ENCODE data around the gene TUT7. TPM values are rescaled to one million over a fixed set of nuclear protein-coding genes. Genes with fewer than 3 reads are reported as not detected.

The TUT7 gene
- total RNA-seq, 1 experiment from 2014 or later: 12.5 TPM

DNA sequence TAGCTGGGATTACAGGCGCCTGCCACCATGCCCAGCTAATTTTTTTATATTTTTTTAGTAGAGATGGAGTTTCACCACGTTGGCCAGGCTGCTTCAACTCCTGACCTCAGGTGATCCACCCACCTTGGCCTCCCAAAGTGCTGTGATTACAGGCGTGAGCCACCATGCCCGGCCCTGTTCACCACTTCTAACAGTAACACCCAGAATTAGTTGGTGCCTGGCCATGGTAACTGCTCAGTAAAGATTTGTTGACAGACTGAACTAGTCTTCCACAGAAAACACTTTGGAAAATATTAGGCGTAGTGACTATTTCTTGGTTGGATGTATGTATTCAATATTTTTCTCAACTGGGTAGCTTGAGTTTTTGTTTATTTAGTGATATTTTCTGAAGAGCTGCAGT, 24.0 kb downstream of the TUT7 start:
- in situ Hi-C loops (cut with HindIII; ENCODE audit: low pct_unique_long_range_greater_than_20kb, low sequenced_read_pairs) (no loop called here), intact Hi-C loops (cut with micrococcal nuclease; ENCODE audit: unreplicated experiment) (no loop called here)
- TF ChIP-seq, protein P1, sequence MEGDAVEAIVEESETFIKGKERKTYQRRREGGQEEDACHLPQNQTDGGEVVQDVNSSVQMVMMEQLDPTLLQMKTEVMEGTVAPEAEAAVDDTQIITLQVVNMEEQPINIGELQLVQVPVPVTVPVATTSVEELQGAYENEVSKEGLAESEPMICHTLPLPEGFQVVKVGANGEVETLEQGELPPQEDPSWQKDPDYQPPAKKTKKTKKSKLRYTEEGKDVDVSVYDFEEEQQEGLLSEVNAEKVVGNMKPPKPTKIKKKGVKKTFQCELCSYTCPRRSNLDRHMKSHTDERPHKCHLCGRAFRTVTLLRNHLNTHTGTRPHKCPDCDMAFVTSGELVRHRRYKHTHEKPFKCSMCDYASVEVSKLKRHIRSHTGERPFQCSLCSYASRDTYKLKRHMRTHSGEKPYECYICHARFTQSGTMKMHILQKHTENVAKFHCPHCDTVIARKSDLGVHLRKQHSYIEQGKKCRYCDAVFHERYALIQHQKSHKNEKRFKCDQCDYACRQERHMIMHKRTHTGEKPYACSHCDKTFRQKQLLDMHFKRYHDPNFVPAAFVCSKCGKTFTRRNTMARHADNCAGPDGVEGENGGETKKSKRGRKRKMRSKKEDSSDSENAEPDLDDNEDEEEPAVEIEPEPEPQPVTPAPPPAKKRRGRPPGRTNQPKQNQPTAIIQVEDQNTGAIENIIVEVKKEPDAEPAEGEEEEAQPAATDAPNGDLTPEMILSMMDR (IDR thresholded peaks at IDR 0.05): no peak
- no peak for TF ChIP-seq TCF7L2 (IDR thresholded peaks at IDR 0.05; ENCODE audit: low read depth, low read length)
- TF ChIP-seq SIN3A (IDR thresholded peaks at IDR 0.05; ENCODE audit: borderline replicate concordance, insufficient read depth, low read depth, low read length): no peak
- no peak for TF ChIP-seq POLR2AphosphoS5 (IDR thresholded peaks at IDR 0.05; ENCODE audit: low read depth, low read length)
- TF ChIP-seq, protein P2, sequence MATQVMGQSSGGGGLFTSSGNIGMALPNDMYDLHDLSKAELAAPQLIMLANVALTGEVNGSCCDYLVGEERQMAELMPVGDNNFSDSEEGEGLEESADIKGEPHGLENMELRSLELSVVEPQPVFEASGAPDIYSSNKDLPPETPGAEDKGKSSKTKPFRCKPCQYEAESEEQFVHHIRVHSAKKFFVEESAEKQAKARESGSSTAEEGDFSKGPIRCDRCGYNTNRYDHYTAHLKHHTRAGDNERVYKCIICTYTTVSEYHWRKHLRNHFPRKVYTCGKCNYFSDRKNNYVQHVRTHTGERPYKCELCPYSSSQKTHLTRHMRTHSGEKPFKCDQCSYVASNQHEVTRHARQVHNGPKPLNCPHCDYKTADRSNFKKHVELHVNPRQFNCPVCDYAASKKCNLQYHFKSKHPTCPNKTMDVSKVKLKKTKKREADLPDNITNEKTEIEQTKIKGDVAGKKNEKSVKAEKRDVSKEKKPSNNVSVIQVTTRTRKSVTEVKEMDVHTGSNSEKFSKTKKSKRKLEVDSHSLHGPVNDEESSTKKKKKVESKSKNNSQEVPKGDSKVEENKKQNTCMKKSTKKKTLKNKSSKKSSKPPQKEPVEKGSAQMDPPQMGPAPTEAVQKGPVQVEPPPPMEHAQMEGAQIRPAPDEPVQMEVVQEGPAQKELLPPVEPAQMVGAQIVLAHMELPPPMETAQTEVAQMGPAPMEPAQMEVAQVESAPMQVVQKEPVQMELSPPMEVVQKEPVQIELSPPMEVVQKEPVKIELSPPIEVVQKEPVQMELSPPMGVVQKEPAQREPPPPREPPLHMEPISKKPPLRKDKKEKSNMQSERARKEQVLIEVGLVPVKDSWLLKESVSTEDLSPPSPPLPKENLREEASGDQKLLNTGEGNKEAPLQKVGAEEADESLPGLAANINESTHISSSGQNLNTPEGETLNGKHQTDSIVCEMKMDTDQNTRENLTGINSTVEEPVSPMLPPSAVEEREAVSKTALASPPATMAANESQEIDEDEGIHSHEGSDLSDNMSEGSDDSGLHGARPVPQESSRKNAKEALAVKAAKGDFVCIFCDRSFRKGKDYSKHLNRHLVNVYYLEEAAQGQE (IDR thresholded peaks at IDR 0.05; ENCODE audit: insufficient read depth in 1 of 2, low read depth in 2 of 2, low read length in 1 of 2): no peak
- H3K4me1 ChIP-seq (ENCODE audit: control insufficient read depth, insufficient read depth, low read length): no peaks in the 10 kb centered on the region
- BruUV-seq (replicated peaks): no TSS peak
- no peaks in the 10 kb centered on the region for H3K27me3 ChIP-seq (ENCODE audit: control insufficient read depth, insufficient read depth, low read length)
- H3K27ac ChIP-seq (ENCODE audit: low read length): no peak overlapping the region
- ATAC-seq (no peak), DNase-seq (ENCODE audit: low read depth, low spot score) (no peak)
- CTCF ChIA-PET: no interaction called here
- POLR2A ChIA-PET: no interaction called here
- peaks cover 9% of the 10 kb centered on the region; the same call in 1 of the 2 replicates for H3K36me3 ChIP-seq (ENCODE audit: control insufficient read depth, insufficient read depth, low read length)
- no peak overlapping the region for H3K4me3 ChIP-seq (ENCODE audit: low read depth in 2 of 2, low read length in 2 of 2)
- no peaks in the 10 kb centered on the region for H3K9me3 ChIP-seq (ENCODE audit: control insufficient read depth, insufficient read depth, low read depth, low read length)

DNA sequence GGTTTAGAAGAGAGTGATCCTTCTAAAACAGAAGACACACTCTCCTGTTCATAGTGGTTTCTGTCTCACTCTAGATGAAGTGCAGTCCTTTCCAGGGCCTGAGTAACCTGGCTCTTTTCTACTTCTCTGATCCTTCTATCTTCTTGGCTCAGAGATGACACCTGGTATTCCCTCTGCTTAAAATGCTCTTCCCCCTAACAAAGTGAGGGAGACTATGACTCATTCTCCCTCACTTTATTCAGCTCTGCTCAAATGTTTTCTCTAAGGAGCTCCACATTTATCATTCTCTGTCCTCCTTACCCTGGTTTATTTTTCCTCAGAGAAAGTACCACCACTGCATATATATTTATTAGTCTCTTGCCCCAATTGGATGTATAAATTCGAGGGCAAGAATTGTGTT, 24.6 kb downstream of the TUT7 start:
- H3K27ac ChIP-seq (ENCODE audit: low read length): no peak overlapping the region
- intact Hi-C loops (cut with micrococcal nuclease; ENCODE audit: unreplicated experiment): no loop called here
- H3K4me3 ChIP-seq (ENCODE audit: low read depth in 2 of 2, low read length in 2 of 2): no peak overlapping the region
- ATAC-seq (no peak), DNase-seq (ENCODE audit: low read depth, low spot score) (no peak)
- TF ChIP-seq SIN3A (IDR thresholded peaks at IDR 0.05; ENCODE audit: borderline replicate concordance, insufficient read depth, low read depth, low read length): no peak
- TF ChIP-seq, protein P2 (IDR thresholded peaks at IDR 0.05; ENCODE audit: insufficient read depth in 1 of 2, low read depth in 2 of 2, low read length in 1 of 2): no peak
- TF ChIP-seq, protein P1 (IDR thresholded peaks at IDR 0.05): no peak
- no peak for TF ChIP-seq POLR2AphosphoS5 (IDR thresholded peaks at IDR 0.05; ENCODE audit: low read depth, low read length)
- no peak for TF ChIP-seq TCF7L2 (IDR thresholded peaks at IDR 0.05; ENCODE audit: low read depth, low read length)
- TSS peak; percentile 40 for BruUV-seq (replicated peaks)
- H3K9me3 ChIP-seq (ENCODE audit: control insufficient read depth, insufficient read depth, low read depth, low read length): no peaks in the 10 kb centered on the region
- peaks cover 11% of the 10 kb centered on the region; the same call in 1 of the 2 replicates for H3K36me3 ChIP-seq (ENCODE audit: control insufficient read depth, insufficient read depth, low read length)
- ChIA-PET CTCF (no interaction called here), POLR2A (no interaction called here)
- in situ Hi-C loops (cut with HindIII; ENCODE audit: low pct_unique_long_range_greater_than_20kb, low sequenced_read_pairs): no loop called here
- no peaks in the 10 kb centered on the region for H3K4me1 ChIP-seq (ENCODE audit: control insufficient read depth, insufficient read depth, low read length)
- H3K27me3 ChIP-seq (ENCODE audit: control insufficient read depth, insufficient read depth, low read length): no peaks in the 10 kb centered on the region
